HG03103 (cell line): ENCODE data around the gene LELP1.
"Not testable (repeated sequence)": the region's sequence is repeated elsewhere in the genome, so short reads cannot be mapped to it uniquely, and the experiment has no call there.

Experiments
- ATAC-seq: cut with Tn5 transposase; IDR thresholded peaks from one replicate; pipeline ENCODE4 v1.9.1; 2021; ENCODE audit warnings: low read depth; ENCODE audit not compliant: unreplicated experiment

Gene LELP1

DNA sequence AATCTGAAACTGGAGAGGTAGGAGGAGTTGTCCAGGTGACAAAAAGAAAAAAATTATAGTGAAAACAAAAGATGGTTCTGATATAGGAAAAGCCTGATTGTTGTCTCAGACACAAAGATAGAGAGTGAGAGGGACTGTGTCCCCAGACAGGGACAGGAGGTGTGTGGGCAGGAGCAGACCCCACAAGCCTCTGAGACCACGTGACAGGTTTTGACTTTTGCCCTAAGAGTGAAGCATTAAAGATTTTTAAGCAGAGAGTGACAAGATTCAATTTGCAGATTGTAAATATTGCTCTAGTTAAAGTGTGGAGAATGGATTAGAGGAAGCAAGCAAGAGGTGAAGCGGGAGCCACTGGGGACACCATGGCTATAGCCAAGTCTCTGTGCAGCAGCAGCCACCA, 24.6 kb downstream of the LELP1 start:
- no peak for ATAC-seq

- ATAC-seq, result no peak
Observed at GRCh38 chr1:153228491-153228890, 25.3 kb downstream of the LELP1 start.

GRCh38 chr1:153229076-153229829, 26.0 kb downstream of the LELP1 start:
- ATAC-seq, result not testable (repeated sequence)

DNA sequence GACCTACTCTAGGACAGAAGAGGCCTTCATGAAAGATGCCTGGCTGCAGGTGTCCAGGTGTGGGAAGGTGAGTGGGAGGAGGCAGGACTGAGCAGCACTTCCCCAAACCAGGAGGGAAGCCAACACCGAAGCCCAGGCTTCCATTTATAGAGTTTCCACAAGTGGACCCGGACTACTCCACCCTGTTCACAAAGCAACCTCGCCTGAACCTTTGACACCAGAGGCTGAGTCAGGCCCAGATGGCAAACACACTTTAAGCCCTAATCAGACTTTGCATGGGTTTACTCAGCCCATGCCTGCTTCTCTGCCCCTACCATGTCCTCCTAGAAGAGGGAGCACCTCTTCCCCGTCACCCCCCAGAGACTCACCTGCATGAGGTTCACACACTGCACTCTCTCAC, 28.1 kb downstream of the LELP1 start:
- no peak for ATAC-seq

- no peak for ATAC-seq
Observed at GRCh38 chr1:153231785-153232184, 28.6 kb downstream of the LELP1 start.

DNA sequence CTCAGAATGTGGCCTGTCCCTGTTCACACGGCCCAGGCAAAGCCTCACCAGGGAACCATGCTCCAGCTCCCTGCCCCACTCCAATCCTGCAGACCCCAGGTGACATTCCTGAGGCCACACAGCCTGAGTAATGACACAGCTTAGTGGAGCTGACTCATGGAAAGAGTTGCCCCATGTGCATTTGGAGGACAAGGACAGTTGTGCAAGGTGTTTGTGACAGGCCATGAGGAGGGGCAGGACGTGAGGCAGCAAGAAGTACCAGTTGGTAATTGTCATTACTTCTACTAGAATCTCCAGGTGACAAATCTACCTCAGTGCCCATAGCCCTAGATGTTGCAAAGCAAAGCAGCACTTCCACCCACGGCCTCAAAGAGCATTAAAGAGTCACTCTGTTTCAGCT, 29.3 kb downstream of the LELP1 start:
- ATAC-seq, result no peak

- no peak for ATAC-seq
Observed at GRCh38 chr1:153233448-153233847, 30.2 kb downstream of the LELP1 start.

DNA sequence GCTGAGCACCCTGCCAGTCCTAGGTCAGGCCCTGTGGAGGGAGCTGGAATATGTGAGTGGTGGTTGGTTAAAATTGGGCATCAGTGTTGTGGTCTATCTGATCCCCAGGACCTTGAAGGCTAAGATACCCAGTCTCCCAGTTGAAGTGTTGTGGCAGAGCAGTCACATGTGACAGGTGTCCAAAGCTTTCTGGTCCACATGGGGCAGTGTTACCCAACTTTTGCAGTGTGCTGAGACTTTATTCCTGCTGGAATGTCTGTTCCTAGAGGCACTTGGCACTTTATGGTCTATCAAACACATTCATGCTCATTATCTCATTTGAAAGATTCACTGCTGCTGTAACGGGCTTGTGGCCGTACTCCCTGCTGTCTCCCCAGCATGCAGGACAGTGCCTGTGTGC, 35.3 kb downstream of the LELP1 start:
- ATAC-seq, result no peak

DNA sequence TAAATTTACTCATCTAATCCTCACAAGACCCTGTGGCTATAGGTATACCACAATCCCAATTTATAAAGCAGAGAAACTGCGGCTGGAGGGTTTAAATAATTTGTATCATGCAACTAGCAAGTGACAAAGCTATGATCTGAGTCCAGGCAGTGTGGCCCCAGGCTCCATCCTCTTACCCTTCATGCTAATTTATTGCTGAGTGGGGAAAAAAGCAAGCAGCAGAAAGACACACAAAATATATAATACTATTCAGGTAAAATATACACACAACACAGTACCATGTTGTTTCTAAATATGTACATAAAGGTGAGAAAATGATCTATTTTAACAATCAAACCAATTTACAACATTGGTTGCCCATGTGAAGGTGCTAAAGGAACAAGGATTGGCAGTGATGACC, 38.9 kb downstream of the LELP1 start:
- ATAC-seq, result no peak

DNA sequence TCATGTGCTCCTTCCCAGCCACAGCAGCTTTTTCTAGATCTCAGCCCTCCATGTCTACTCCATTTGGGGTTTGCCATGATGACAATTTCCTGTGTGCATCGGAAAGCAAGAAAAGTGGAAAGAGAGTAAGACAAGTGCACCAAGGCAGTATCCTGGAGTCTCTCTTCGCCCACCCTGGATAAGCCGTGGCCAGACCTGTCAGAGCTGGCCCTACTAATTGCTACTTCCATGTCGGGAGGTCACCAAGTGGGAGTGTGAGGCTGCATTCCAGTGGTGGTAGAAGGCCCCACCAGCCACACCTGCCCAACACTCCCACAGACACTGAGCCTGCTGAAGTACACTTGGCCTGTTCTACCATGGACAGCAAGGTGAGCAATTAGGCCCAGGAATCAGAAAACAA, 42.2 kb downstream of the LELP1 start:
- ATAC-seq, result no peak

DNA sequence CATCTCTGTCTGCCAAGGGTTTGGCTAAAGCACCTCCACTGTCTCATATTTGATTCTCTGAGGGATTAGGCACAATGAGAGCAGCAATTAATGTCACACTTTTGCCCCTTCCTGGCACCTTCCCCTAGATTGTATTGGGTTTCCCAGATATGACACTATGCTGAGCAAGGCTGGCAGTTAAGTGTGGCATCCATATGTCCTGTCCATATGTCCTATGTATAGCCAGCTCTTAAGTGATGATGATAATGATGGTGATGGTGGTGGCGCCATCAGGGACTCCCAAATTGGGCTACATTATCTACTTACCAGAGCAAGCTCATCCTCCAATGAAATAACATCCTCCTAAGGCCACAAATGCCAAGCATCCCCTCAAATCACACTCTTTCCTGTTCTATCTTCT, 42.8 kb downstream of the LELP1 start:
- ATAC-seq, result no peak

DNA sequence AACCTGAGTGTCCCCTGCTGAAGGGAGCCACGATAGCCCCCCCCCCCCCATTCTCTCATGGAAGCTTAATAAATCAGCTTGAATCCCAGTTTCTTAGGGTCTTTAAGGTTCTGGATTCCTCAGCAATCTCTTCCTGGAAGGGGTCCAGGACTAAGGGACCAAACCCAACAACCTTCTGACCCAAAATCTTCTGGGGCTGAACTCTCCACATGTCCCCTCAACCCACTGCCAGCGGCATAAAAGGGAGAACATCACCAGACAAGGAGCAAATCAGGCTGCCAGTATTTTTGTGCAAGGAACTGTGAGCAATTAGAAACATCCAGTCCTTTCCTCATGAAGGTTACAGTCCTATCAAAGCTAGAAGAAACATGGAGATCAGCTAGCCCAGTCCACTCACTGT, 43.6 kb downstream of the LELP1 start:
- no peak for ATAC-seq

DNA sequence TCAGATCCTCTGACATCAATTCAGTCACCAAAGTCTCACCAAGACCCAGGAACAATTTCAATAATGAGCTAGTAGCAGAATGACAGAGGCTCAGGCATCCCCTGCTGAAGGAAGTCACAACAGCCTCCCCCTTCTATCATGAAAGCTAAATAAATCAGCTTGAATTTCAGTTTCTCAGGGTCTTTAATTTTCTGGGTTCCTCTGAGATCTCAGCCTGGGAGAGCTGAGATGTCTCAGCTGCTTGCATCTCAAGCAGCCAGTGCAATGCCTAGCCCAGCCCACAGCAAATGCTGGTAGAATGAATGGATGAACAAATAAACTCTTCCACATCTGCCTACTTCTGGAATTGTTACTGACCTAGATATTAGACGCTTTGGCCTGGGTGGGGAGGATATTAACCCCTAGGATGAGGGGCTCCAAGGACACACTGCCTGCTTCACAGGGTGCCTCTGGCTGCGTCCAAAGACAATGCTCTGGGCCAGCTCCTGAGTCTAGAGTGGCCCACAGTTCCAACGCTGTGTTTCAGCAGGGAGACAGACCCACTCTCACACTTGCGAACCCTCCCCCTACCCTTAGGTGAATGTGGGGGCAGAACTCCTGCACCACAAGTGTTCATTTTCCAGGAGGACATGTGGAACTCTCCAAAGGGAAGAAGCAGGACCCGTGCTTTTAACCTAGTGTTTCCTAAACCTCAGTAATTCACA, 45.1 kb downstream of the LELP1 start:
- ATAC-seq, result no peak

GRCh38 chr1:153250166-153250565, 46.9 kb downstream of the LELP1 start:
- no peak for ATAC-seq

DNA sequence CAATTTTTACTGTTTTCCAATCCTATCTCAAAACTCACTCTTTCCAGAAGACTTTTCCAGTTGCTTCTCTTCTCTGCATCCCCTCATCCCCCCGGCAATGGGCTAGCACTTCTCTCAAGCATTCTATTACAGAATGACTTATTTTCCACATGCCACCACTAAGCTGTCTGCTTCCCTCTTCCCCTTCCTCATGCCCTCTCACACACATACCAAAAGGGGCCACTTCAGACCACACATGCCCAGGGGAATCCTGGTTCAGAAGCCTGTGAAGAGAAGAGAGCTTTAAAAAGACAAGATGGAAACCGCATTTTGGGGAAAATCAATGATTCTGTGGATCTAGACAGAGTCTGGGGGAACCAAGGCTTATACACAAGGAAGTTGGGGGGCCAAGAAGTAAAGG, 47.9 kb downstream of the LELP1 start:
- no peak for ATAC-seq

DNA sequence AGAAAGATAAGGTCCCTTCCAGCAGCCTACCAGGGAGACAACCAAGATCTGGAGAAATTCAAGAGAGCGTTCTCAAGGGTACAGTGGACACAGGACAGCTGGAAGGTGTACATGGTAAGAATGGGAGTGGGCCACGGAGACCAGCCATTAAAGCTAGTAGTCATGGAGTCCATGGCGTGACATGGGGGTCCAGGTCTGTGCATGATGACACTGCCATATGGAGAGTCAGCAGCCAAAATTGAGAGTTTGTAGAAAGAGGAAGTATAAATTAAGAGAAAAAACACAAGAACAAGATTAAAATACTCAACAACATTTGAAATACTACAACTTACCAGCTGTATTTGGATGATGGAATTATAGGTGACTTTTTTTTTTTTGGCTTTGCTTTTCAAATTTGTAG, 48.3 kb downstream of the LELP1 start:
- ATAC-seq, result no peak

DNA sequence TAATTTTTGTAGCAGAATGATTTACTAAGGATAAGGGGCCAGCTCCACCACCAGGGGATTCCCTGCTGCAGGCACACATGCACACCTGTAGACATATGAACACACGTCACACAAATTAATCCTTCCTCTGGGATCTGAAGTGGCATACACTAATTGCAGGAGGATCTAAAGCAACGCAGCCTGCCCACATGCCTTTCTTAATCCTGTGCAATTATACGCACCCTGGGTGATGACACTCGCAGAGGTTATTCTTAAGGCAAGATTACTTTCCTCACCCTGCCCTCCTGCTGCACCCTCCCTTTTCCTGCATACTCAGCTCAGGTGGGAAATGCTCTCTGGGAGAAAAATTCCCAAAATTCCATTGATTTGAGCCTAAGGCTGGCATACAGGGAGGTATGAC, 48.8 kb downstream of the LELP1 start:
- no peak for ATAC-seq

DNA sequence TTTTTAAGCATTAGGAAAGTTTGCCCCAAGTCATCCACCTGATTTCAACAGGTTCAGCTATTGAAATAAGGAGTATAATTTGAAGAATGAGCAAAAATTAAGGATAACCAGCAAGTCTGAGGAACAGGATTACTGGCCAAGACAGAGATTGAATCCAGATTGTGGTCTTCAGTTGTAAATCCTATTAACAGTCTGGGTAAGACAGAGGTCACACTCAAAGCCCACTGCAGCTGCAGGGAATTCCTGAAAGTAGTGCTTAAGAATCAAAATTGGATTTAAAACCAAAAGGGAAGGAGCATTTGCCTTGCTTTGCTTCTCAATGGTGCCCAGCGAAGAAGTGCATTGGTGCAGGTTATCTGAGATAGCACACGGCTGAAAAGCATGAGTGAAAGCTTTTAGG, 49.8 kb downstream of the LELP1 start:
- ATAC-seq, result no peak

- no peak for ATAC-seq
Observed at GRCh38 chr1:153253693-153254092, 50.5 kb downstream of the LELP1 start.
